CD4-positive, alpha-beta T cell treated with Interleukin-4 for 4 hours (primary cell): ENCODE measurements around the gene ZFR.
"Not testable (repeated sequence)": the region's sequence is repeated elsewhere in the genome, so short reads cannot be mapped to it uniquely, and the experiment has no call there.

Experiments
- DNase-seq: peaks from one replicate; pipeline ENCODE4 v3.0.0-alpha.2; 2020

The ZFR gene

DNA sequence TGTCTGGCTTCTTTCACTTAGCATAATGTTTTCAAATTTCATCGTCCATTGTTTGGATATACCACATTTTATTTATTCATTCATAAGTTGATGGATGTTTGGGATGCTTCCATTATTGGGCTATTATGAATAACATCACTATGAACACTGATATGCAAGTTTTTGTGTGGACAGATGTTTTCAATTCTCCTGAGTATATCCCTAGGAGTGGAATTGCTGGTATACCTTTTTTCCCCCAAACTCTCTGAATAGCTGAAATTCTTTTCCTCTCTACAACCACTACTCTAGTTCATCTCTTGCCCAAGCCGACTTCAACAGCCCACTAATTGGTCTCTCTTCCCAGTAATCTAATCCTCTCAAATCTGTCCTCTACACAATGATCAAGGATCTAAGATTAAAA lies 4.7 kb upstream of the ZFR start:
- DNase-seq = no peak

GRCh38 chr5:32446630-32447029 lies 2.1 kb upstream of the ZFR start:
- no peak for DNase-seq

- no peak for DNase-seq
Measured at GRCh38 chr5:32445831-32446614, 1.5 kb upstream of the ZFR start.

DNA sequence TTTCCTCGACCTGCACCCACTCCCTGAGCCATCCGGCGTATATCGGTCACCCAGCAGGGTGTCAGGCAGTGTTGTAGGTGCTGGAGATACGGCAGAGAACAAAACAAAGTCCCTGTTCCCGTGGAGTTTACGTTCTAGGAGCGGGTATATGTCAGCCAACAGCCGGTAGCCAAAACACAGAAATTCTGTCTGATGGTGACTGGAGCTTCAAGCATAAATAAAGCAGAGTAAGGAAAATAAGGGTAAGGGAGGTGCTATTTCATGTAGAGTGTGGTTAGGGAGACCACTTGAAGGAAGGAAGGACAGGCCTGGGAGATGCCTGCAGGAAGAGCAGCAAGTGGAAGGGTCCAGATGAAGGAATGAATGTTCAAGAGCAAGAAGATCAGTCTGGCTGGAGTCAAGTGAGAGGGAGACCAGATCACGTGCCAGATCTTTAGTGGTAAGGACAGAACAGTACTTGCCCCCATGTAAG lies 783 bp upstream of the ZFR start:
- no peak for DNase-seq

- peak; percentile 45 for DNase-seq
Measured at GRCh38 chr5:32443541-32444430, 754 bp downstream of the ZFR start.

- peak; percentile 12 for DNase-seq
Measured at GRCh38 chr5:32443145-32443540, 1.4 kb downstream of the ZFR start.

GRCh38 chr5:32439086-32439642 lies 5.4 kb downstream of the ZFR start:
- no peak for DNase-seq

DNA sequence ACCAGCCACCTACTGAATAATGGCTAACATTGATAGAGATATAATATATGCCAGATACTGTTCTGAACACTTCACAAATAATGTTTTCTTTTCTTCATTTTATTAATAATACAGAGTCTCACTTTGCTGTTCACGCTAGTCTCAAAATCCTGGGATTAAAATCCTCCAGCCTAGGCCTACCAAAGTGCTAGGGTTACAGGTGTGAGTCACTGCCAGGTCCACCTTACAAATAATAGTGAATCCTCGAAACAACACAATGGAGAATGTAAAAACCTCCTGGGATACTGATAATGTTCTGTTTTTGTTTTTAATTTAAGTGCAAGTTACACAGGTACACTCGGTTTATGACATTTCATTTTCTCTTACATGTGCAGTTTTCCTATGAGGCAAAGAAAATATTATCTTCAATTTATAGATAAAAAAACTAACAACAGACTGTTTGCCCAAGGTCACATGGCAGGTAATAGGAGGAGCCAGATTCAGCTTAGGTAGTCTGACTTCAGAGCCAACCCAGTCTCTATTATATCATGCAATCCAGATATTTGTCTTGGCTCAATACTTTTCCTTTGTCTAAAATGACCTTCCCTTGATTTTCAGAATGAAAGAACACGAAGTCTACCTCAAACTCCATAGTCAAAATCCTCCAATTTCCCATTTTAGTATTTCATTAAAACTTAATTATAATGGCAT lies 7.8 kb downstream of the ZFR start:
- no peak for DNase-seq

GRCh38 chr5:32435383-32435782 lies 9.2 kb downstream of the ZFR start:
- no peak for DNase-seq

DNA sequence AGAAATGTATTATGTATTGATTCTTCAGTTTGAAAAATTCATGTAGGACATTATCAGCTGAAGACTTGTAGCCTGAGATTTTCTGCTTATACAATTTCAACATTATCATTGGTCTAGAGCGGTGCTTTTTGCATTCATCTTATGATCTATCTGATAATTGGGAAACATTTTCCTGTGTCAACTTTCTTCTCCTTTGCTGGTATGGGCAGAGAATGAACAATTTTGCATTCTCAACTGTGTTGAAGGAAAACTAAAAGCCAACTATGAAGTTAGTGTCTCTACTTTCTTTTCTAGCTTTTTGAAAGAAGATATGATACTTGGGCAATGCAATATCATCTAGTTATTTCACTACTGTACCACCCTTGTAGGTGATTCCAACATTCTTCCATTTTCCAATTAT lies 10.3 kb downstream of the ZFR start:
- DNase-seq = no peak

DNA sequence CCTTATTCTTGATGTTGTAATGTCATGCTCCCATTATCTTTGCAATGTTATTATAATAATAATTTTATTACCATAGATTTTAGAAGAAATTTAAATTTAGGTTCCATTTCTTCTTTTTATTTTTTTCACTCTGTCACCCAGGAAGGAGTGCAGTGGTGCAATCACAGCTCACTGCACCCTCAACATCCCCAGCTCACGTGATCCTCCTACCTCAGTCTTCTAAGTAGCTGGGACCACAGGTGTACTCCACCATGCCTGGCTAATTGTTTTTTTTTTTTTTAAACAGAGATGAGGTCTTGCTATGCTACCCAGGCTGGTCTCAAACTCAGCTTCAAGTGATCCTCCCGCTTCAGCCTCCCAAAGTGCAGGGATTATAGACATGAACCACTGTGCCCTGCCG lies 11.9 kb downstream of the ZFR start:
- DNase-seq = no peak

- not testable (repeated sequence) for DNase-seq
Measured at GRCh38 chr5:32430825-32431224, 13.7 kb downstream of the ZFR start.

GRCh38 chr5:32428426-32428825 lies 16.1 kb downstream of the ZFR start:
- DNase-seq = no peak

DNA sequence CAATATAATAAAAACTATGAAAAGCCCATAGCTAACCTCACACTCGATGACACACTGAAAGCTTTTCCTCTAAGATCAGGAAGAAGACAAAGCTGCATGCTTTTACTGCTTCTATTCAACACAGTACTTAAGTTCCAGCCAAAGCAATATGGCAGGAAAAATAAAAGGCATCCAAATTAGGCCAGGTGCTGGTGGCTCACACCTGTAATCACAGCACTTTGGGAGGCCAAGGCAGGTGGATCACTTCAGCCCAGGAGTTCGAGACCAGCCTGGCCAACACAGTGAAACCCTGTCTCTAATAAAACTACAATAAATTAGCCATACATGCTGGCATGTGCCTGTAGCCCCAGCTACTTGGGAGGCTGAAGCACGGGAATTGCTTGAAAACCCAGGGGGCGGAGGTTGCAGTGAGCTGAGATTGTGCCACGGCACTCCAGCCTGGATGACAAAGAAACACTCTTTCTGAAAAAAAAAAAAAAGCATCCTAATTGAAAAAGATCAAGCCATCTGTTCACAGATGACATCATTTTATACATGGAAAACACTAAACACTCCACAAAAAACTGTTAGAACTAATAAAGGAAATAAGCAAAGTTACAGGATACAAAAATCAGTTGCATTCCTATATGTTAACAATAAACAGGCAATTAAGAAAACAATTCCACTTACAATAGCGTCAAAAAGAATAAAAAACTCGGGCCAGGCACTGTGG lies 17.9 kb downstream of the ZFR start:
- DNase-seq = no peak

GRCh38 chr5:32422697-32423096 lies 21.8 kb downstream of the ZFR start:
- no peak for DNase-seq

DNA sequence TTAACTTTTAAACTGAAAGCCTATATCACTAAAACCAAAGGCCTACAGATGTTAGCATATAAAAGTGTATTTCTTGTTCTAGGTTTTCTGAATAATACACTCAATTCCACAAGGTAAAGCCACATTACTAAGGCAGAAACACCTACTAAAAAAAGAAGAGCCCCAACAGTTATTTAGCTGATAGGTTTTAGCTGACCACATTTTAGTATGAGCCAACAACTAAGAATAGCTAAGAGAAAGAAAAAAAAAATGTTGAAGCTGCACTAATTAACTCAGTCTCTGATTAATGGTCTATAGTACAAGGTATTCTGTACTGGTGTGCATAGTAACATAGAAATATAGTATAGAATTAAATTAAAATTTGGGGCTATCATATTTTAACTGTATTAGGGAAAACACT lies 23.5 kb downstream of the ZFR start:
- DNase-seq = no peak

DNA sequence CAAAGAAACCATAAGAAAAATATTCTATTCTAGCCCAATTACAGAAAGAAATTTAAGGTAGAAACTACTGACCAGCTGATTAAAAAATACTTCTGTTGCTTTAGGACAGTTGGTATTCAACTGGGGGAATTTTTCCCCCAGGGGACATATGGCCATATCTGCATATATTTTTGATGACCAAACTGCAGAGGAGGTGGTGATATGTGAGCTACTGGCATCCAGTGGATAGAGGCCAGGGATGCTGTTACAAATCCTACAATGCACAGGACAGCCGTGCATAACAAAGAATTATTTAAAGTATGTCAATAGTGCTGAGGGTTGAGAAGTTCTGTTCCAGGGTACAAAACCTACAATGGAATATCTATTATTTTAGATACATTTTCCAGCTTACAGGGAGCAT lies 24.0 kb downstream of the ZFR start:
- DNase-seq = no peak

DNA sequence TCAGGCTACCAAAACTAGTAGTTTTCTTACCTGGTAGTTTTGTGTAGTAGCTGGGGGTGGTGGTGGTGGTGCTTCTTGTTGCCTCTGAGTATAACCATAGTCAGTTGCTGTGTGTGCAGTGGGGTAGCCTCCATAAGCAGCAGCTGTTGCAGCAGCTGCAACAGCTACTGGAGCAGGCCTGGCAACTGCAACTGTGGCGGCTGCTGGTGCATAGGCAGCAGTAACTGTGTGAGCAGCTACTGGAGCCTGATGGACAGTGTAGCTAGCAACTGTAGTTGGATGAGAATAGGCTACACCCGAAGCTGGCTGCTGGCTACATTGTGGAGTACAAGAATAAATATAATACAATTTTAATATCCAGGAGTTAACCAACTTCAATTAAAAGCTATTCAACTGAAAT lies 24.7 kb downstream of the ZFR start:
- no peak for DNase-seq

- DNase-seq = no peak
Measured at GRCh38 chr5:32413466-32414263, 30.9 kb downstream of the ZFR start.

DNA sequence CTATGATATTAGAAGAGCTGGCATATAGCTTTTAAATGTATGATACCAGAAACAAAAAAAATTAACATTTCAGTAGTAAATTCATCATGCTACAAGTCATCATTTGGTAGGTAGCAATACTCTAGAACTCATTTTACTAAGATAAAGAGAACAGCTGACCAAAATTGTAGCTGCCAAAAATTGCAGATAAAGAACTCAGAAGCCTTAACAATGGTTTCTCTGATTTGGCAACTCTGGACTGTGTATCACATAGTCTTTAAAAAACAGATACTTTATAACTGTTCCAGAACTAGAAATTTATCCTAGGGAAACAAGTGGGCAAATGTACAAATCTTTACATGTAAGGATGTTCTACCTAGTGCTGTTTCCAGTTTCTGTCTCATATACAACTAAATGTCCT lies 33.9 kb downstream of the ZFR start:
- no peak for DNase-seq

GRCh38 chr5:32406650-32407049 lies 37.9 kb downstream of the ZFR start:
- no peak for DNase-seq

GRCh38 chr5:32405507-32405906 lies 39.0 kb downstream of the ZFR start:
- DNase-seq = no peak
